ENCODE measurements around the gene CTBP2.
"Not testable (repeated sequence)": the region's sequence is repeated elsewhere in the genome, so short reads cannot be mapped to it uniquely, and the experiment has no call there.

The CTBP2 gene

GRCh38 chr10:125082881-125083575 lies 77.3 kb downstream of the CTBP2 start:
- peaks cover 11% of the 10 kb centered on the region for H3K4me1 ChIP-seq (ENCODE audit: insufficient read depth, low read length)

DNA sequence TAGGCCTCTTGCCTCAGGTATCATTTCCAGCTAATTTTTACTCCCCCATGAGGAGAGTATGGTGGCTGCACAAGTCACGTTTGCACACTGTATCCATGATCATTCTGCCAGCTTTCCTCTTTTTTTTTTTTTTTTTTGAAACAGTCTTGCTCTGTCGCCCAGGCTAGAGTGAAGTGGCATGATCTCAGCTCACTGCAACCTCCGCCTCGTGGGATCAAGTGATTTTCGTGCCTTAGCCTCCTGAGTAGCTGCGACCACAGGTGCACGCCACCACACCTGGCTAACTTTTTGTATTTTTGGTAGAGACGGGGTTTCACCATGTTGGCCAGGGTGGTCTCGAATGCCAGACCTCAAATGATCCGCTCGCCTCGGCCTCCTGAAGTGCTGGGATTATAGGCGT lies 77.9 kb downstream of the CTBP2 start:
- H3K36me3 ChIP-seq (ENCODE audit: insufficient read depth, low read length): peaks cover 26% of the 10 kb centered on the region
- not testable (repeated sequence) for H2AFZ ChIP-seq (ENCODE audit: low read depth, low read length); H3K9me3 ChIP-seq (ENCODE audit: low read length); H3K4me3 ChIP-seq (ENCODE audit: low read length); H3K27me3 ChIP-seq (ENCODE audit: insufficient read depth, low read length)
- H3K4me1 ChIP-seq (ENCODE audit: insufficient read depth, low read length): peaks cover 11% of the 10 kb centered on the region

More at GRCh38 chr10:125082881-125083575, 77.3 kb downstream of the CTBP2 start:
- Histone ChIP-seq H2AFZ (ENCODE audit: low read depth, low read length) (no peak overlapping the region), H3K36me3 (ENCODE audit: insufficient read depth, low read length) (peaks cover 32% of the 10 kb centered on the region), H3K4me3 (ENCODE audit: low read length) (no peak overlapping the region), H3K27me3 (ENCODE audit: insufficient read depth, low read length) (no peaks in the 10 kb centered on the region), H3K9me3 (ENCODE audit: low read length) (no peaks in the 10 kb centered on the region)

DNA sequence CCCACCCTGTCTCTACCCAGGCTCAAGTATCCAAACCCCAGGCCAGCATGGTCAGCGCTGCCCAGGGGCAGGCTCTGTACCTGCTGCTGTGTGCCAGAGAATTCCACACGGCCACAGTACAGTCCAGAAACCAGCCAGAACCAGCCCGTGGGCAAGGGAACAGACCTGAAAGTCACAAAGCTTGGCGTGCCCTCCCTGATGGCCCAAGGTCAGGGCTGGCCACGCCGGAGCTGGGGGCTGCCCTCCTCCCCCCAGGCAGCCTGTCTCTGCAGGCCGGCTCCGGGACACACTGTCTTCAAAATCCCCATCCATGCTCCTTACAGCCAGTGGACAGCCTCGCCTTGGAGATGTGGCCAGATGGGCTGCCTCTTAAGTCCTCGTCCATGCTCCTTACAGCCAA lies 78.4 kb downstream of the CTBP2 start:
- no peaks in the 10 kb centered on the region for H3K9me3 ChIP-seq (ENCODE audit: low read length)
- peaks cover 27% of the 10 kb centered on the region for H3K36me3 ChIP-seq (ENCODE audit: insufficient read depth, low read length)
- H3K4me3 ChIP-seq (ENCODE audit: low read length): no peak overlapping the region
- peaks cover 11% of the 10 kb centered on the region for H3K4me1 ChIP-seq (ENCODE audit: insufficient read depth, low read length)
- no peaks in the 10 kb centered on the region for H3K27me3 ChIP-seq (ENCODE audit: insufficient read depth, low read length)
- no peak overlapping the region for H2AFZ ChIP-seq (ENCODE audit: low read depth, low read length)

DNA sequence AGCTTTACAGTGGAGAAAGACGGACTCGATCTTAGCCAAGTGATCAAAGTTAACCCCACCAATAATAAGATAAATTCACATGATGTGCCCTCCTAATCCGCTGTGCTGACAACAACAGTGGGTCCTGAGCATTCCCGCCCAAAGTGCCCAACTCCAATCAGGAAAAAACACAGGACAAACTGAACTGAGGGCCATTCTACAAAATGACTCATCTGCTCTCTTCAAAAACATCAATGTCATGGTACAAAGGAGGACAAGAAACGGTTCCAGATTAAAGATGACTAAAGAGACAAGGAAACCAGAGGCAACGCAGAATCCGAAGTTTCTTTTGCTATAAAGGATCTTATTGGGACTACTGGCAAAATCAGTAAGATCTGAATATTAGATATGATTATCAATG lies 79.4 kb downstream of the CTBP2 start:
- H3K27me3 ChIP-seq (ENCODE audit: insufficient read depth, low read length): no peaks in the 10 kb centered on the region
- H3K4me3 ChIP-seq (ENCODE audit: low read length): no peak overlapping the region
- H3K4me1 ChIP-seq (ENCODE audit: insufficient read depth, low read length): peaks cover 11% of the 10 kb centered on the region
- H2AFZ ChIP-seq (ENCODE audit: low read depth, low read length): no peak overlapping the region
- H3K36me3 ChIP-seq (ENCODE audit: insufficient read depth, low read length): peaks cover 32% of the 10 kb centered on the region
- H3K9me3 ChIP-seq (ENCODE audit: low read length): no peaks in the 10 kb centered on the region

GRCh38 chr10:125080296-125080695 lies 80.1 kb downstream of the CTBP2 start:
- no peaks in the 10 kb centered on the region for H3K9me3 ChIP-seq (ENCODE audit: low read length)
- peaks cover 11% of the 10 kb centered on the region for H3K4me1 ChIP-seq (ENCODE audit: insufficient read depth, low read length)
- no peak overlapping the region for H3K4me3 ChIP-seq (ENCODE audit: low read length)
- H2AFZ ChIP-seq (ENCODE audit: low read depth, low read length): no peak overlapping the region
- no peaks in the 10 kb centered on the region for H3K27me3 ChIP-seq (ENCODE audit: insufficient read depth, low read length)
- peaks cover 30% of the 10 kb centered on the region for H3K36me3 ChIP-seq (ENCODE audit: insufficient read depth, low read length)

GRCh38 chr10:125079091-125079600 lies 81.2 kb downstream of the CTBP2 start:
- Histone ChIP-seq H3K4me1 (ENCODE audit: insufficient read depth, low read length) (peaks cover 11% of the 10 kb centered on the region), H3K36me3 (ENCODE audit: insufficient read depth, low read length) (peaks cover 29% of the 10 kb centered on the region), H2AFZ (ENCODE audit: low read depth, low read length) (no peak overlapping the region), H3K4me3 (ENCODE audit: low read length) (no peak overlapping the region), H3K27me3 (ENCODE audit: insufficient read depth, low read length) (no peaks in the 10 kb centered on the region), H3K9me3 (ENCODE audit: low read length) (no peaks in the 10 kb centered on the region)

DNA sequence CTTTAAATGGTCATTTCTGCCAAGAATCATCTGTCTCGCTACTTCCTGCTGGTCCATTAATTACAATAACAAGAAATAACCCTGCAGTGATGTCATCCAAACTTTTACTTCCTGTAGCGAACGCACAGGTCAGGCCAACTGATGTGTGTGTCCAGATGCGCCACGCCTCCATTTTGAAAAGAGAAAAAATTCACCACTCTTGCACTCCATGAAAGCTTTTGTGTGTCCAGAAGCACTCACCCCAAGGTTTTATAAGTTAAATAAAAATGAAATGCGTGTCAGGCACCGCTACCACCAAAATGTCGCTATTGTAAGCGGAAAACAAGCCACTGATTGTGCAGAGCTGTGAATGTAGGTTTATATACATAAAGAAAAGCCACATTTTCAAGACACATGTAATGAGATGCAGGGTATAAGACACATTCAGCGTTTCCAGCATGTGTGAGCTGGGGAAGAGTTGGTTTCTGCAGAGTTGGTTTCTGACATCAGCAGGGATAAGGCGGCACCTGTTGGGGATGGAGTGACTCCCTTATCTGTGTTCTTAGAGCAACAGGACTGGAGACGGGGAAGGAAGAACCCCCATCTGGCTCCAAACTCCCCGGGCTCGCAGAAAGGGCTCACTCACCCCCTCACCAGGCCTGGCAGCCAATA lies 83.3 kb downstream of the CTBP2 start:
- H3K9me3 ChIP-seq (ENCODE audit: low read length): no peaks in the 10 kb centered on the region
- H3K36me3 ChIP-seq (ENCODE audit: insufficient read depth, low read length): peaks cover 37% of the 10 kb centered on the region
- H3K4me3 ChIP-seq (ENCODE audit: low read length): no peak overlapping the region
- H3K27me3 ChIP-seq (ENCODE audit: insufficient read depth, low read length): no peaks in the 10 kb centered on the region
- H2AFZ ChIP-seq (ENCODE audit: low read depth, low read length): no peak overlapping the region
- H3K4me1 ChIP-seq (ENCODE audit: insufficient read depth, low read length): peaks cover 9% of the 10 kb centered on the region

- H3K9me3 ChIP-seq (ENCODE audit: low read length): no peaks in the 10 kb centered on the region
- H3K4me1 ChIP-seq (ENCODE audit: insufficient read depth, low read length): peaks cover 7% of the 10 kb centered on the region
- H3K27me3 ChIP-seq (ENCODE audit: insufficient read depth, low read length): no peaks in the 10 kb centered on the region
- no peak overlapping the region for H2AFZ ChIP-seq (ENCODE audit: low read depth, low read length)
- H3K36me3 ChIP-seq (ENCODE audit: insufficient read depth, low read length): peaks cover 40% of the 10 kb centered on the region
- H3K4me3 ChIP-seq (ENCODE audit: low read length): no peak overlapping the region
These were observed 84.1 kb downstream of the CTBP2 start for GRCh38 chr10:125076121-125076825.

GRCh38 chr10:125073996-125074395 lies 86.4 kb downstream of the CTBP2 start:
- Histone ChIP-seq H3K36me3 (ENCODE audit: insufficient read depth, low read length) (peaks cover 35% of the 10 kb centered on the region), H3K27me3 (ENCODE audit: insufficient read depth, low read length) (no peaks in the 10 kb centered on the region), H2AFZ (ENCODE audit: low read depth, low read length) (no peak overlapping the region), H3K4me1 (ENCODE audit: insufficient read depth, low read length) (no peaks in the 10 kb centered on the region), H3K4me3 (ENCODE audit: low read length) (no peak overlapping the region), H3K9me3 (ENCODE audit: low read length) (no peaks in the 10 kb centered on the region)

GRCh38 chr10:125072794-125073193 lies 87.6 kb downstream of the CTBP2 start:
- Histone ChIP-seq H2AFZ (ENCODE audit: low read depth, low read length) (no peak overlapping the region), H3K36me3 (ENCODE audit: insufficient read depth, low read length) (peaks cover 35% of the 10 kb centered on the region), H3K9me3 (ENCODE audit: low read length) (no peaks in the 10 kb centered on the region)

GRCh38 chr10:125071008-125071407 lies 89.4 kb downstream of the CTBP2 start:
- no peak overlapping the region for H3K4me3 ChIP-seq (ENCODE audit: low read length)
- no peaks in the 10 kb centered on the region for H3K9me3 ChIP-seq (ENCODE audit: low read length)
- no peak overlapping the region for H2AFZ ChIP-seq (ENCODE audit: low read depth, low read length)
- peaks cover 26% of the 10 kb centered on the region for H3K36me3 ChIP-seq (ENCODE audit: insufficient read depth, low read length)
- no peaks in the 10 kb centered on the region for H3K27me3 ChIP-seq (ENCODE audit: insufficient read depth, low read length)
- H3K4me1 ChIP-seq (ENCODE audit: insufficient read depth, low read length): no peaks in the 10 kb centered on the region

More at GRCh38 chr10:125072794-125073193, 87.6 kb downstream of the CTBP2 start:
- no peak overlapping the region for H3K4me3 ChIP-seq (ENCODE audit: low read length)
- no peaks in the 10 kb centered on the region for H3K27me3 ChIP-seq (ENCODE audit: insufficient read depth, low read length)
- no peaks in the 10 kb centered on the region for H3K4me1 ChIP-seq (ENCODE audit: insufficient read depth, low read length)

GRCh38 chr10:125068406-125068805 lies 92.0 kb downstream of the CTBP2 start:
- Histone ChIP-seq H3K4me3 (ENCODE audit: low read length) (no peak overlapping the region), H3K27me3 (ENCODE audit: insufficient read depth, low read length) (no peaks in the 10 kb centered on the region), H3K4me1 (ENCODE audit: insufficient read depth, low read length) (no peaks in the 10 kb centered on the region), H3K36me3 (ENCODE audit: insufficient read depth, low read length) (peaks cover 21% of the 10 kb centered on the region), H3K9me3 (ENCODE audit: low read length) (no peaks in the 10 kb centered on the region), H2AFZ (ENCODE audit: low read depth, low read length) (no peak overlapping the region)

DNA sequence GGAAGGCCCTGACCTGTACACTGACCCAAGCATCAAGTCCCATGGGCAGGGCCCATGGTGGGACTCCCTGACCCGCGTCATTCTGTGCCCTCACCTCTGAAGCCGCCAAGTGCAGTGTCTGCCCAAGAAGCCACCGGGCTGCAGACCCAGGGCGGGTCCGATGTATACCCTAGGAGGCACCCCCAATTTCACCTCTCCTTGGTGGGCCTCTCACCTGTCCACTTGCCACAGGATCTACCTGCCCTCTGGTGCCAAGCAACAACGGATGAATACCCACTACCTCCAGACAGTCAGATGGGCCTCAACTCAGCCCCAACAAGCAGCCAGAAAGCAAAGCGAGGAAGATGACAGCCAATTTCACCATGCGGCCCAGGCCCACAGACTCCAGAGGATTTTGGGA lies 92.6 kb downstream of the CTBP2 start:
- H2AFZ ChIP-seq (ENCODE audit: low read depth, low read length): no peak overlapping the region
- H3K4me3 ChIP-seq (ENCODE audit: low read length): no peak overlapping the region
- no peaks in the 10 kb centered on the region for H3K4me1 ChIP-seq (ENCODE audit: insufficient read depth, low read length)
- no peaks in the 10 kb centered on the region for H3K9me3 ChIP-seq (ENCODE audit: low read length)
- H3K27me3 ChIP-seq (ENCODE audit: insufficient read depth, low read length): no peaks in the 10 kb centered on the region
- H3K36me3 ChIP-seq (ENCODE audit: insufficient read depth, low read length): peaks cover 14% of the 10 kb centered on the region

All from neuron (in vitro differentiated cells).